WTC11 (cell line): Measurements from ENCODE around the gene ARSA. TPM values are rescaled to one million over a fixed set of nuclear protein-coding genes. Genes with fewer than 3 reads are reported as not detected.

ENCODE experiments used
- ATAC-seq: fragments of 200-7000 bp; cut with Tn5 transposase; 2 replicates; pipeline ENCODE4 v1.10.0; 2021; ENCODE audit warnings: mild to moderate bottlenecking, moderate library complexity
- CTCF ChIA-PET: fragments of 300-600 bp; sonication (Branson Sonifier 250); formaldehyde crosslinking; loops from one replicate; lab custom pipeline; 2021; ENCODE audit warnings: antibody characterized with exemption; lab: Charles Lee
- POLR2A ChIA-PET: fragments of 350-600 bp; sonication (Branson Sonifier 250); formaldehyde crosslinking; loops from one replicate; lab custom pipeline; 2021; ENCODE audit warnings: antibody characterized with exemption; lab: Charles Lee
- DNase-seq: peaks from one replicate; pipeline ENCODE4 v3.0.0; 2021; ENCODE audit warnings: low spot score
- H3K27ac Mint-ChIP-seq: 2 replicates; pipeline ENCODE4 v1.8.0; 2021; ENCODE audit warnings: mixed read lengths
- H3K27me3 Mint-ChIP-seq: 2 replicates; pipeline ENCODE4 v1.8.0; 2021; ENCODE audit warnings: low read depth, mild to moderate bottlenecking, moderate library complexity, mixed read lengths
- H3K36me3 Mint-ChIP-seq: 2 replicates; pipeline ENCODE4 v1.8.0; 2021; ENCODE audit warnings: mixed read lengths
- H3K4me1 Mint-ChIP-seq: 2 replicates; pipeline ENCODE4 v1.8.0; 2022; ENCODE audit warnings: mixed read lengths
- H3K4me3 Mint-ChIP-seq: 2 replicates; pipeline ENCODE4 v1.8.0; 2021; ENCODE audit warnings: mild to moderate bottlenecking, moderate library complexity, mixed read lengths
- H3K9me3 Mint-ChIP-seq: 2 replicates; pipeline ENCODE4 v1.8.0; 2021; ENCODE audit warnings: mixed read lengths
- AFF4 ChIP-seq: sonication (generic); formaldehyde crosslinking; IDR thresholded peaks from 2 replicates; pipeline ENCODE4 v1.8.1; 2023; ENCODE audit warnings: mild to moderate bottlenecking, missing genetic modification reagents, borderline replicate concordance
- ATF1 ChIP-seq: sonication (generic); formaldehyde crosslinking; IDR thresholded peaks from 2 replicates; pipeline ENCODE4 v1.8.1; 2023; ENCODE audit warnings: mild to moderate bottlenecking, moderate library complexity, missing genetic modification reagents
- CREM ChIP-seq: sonication (generic); formaldehyde crosslinking; IDR thresholded peaks from 2 replicates; pipeline ENCODE4 v1.8.1; 2022; ENCODE audit warnings: mild to moderate bottlenecking, missing genetic modification reagents, moderate library complexity
- ELF4 ChIP-seq: sonication (generic); formaldehyde crosslinking; IDR thresholded peaks from 2 replicates; pipeline ENCODE4 v1.8.1; 2022; ENCODE audit warnings: low read depth, mild to moderate bottlenecking, moderate library complexity, missing genetic modification reagents
- NFATC4 ChIP-seq: fragments of 250-450 bp; sonication (Bioruptor Pico); IDR thresholded peaks from 2 replicates; pipeline ENCODE4 v1.9.0; 2021; ENCODE audit warnings: mild to moderate bottlenecking
- NFYB ChIP-seq: sonication (generic); formaldehyde crosslinking; conservative IDR thresholded peaks from 2 replicates; pipeline ENCODE4 v1.8.0; 2022; ENCODE audit warnings: low read depth, missing genetic modification reagents
- RORB ChIP-seq: fragments of 250-450 bp; sonication (Bioruptor Pico); IDR thresholded peaks from 2 replicates; pipeline ENCODE4 v1.9.0; 2021; ENCODE audit warnings: mild to moderate bottlenecking
- SMAD4 ChIP-seq: sonication (generic); formaldehyde crosslinking; IDR thresholded peaks from 2 replicates; pipeline ENCODE4 v1.8.0; 2022; ENCODE audit warnings: mild to moderate bottlenecking, missing genetic modification reagents
- SOX15 ChIP-seq: fragments of 250-450 bp; sonication (Bioruptor Pico); IDR thresholded peaks from 2 replicates; pipeline ENCODE4 v1.9.0; 2021; ENCODE audit warnings: mild to moderate bottlenecking
- TCF7 ChIP-seq: sonication (generic); formaldehyde crosslinking; IDR thresholded peaks from 2 replicates; pipeline ENCODE4 v1.8.0; 2022; ENCODE audit warnings: mild to moderate bottlenecking, low read depth, missing genetic modification reagents, moderate library complexity
- ZBTB21 ChIP-seq: sonication (generic); formaldehyde crosslinking; IDR thresholded peaks from 2 replicates; pipeline ENCODE4 v1.8.1; 2023; ENCODE audit warnings: mild to moderate bottlenecking, missing genetic modification reagents, borderline replicate concordance
- ZNF232 ChIP-seq: sonication (generic); formaldehyde crosslinking; IDR thresholded peaks from 2 replicates; pipeline ENCODE4 v1.8.0; 2022; ENCODE audit warnings: mild to moderate bottlenecking, missing genetic modification reagents
- ZNF396 ChIP-seq: fragments of 250-450 bp; sonication (Bioruptor Pico); IDR thresholded peaks from 2 replicates; pipeline ENCODE4 v1.8.0; 2021; ENCODE audit warnings: mild to moderate bottlenecking, moderate library complexity, borderline replicate concordance
- ZNF532 ChIP-seq: fragments of 250-450 bp; sonication (Bioruptor Pico); IDR thresholded peaks from 2 replicates; pipeline ENCODE4 v1.9.0; 2021; ENCODE audit warnings: mild to moderate bottlenecking, borderline replicate concordance
- total RNA-seq: library from RNA; stranded (reverse); gene quantifications from 3 replicates; pipeline ENCODE4 v1.2.3, GENCODE V29; 2021
- TF ChIP-seq, protein P1 (sequence below): sonication (generic); formaldehyde crosslinking; IDR thresholded peaks from 2 replicates; pipeline ENCODE4 v1.8.0; 2023; ENCODE audit warnings: missing genetic modification reagents, mild to moderate bottlenecking, borderline replicate concordance
- TF ChIP-seq, protein P2 (sequence below): fragments of 250-450 bp; sonication (Bioruptor Pico); conservative IDR thresholded peaks from 2 replicates; pipeline ENCODE4 v1.9.0; 2021; ENCODE audit warnings: mild to moderate bottlenecking
- TF ChIP-seq, protein P3 (sequence below): fragments of 250-450 bp; sonication (Bioruptor Pico); IDR thresholded peaks from 2 replicates; pipeline ENCODE4 v2.1.2; 2022; ENCODE audit warnings: mild to moderate bottlenecking, moderate library complexity

ARSA gene
- total RNA-seq, 1 experiment from 2014 or later, result 18.8 TPM

GRCh38 chr22:50610041-50610451, 17.9 kb downstream of the ARSA start:
- TF ChIP-seq NFYB (CRISPR knock-in tag) (no peak), NFATC4 (CRISPR knock-in tag) (no peak), ZBTB21 (no peak), ZNF396 (CRISPR knock-in tag) (no peak), ZNF532 (CRISPR knock-in tag) (no peak), CREM (CRISPR knock-in tag) (no peak), ZNF232 (CRISPR knock-in tag) (no peak)
- TF ChIP-seq, protein P1, sequence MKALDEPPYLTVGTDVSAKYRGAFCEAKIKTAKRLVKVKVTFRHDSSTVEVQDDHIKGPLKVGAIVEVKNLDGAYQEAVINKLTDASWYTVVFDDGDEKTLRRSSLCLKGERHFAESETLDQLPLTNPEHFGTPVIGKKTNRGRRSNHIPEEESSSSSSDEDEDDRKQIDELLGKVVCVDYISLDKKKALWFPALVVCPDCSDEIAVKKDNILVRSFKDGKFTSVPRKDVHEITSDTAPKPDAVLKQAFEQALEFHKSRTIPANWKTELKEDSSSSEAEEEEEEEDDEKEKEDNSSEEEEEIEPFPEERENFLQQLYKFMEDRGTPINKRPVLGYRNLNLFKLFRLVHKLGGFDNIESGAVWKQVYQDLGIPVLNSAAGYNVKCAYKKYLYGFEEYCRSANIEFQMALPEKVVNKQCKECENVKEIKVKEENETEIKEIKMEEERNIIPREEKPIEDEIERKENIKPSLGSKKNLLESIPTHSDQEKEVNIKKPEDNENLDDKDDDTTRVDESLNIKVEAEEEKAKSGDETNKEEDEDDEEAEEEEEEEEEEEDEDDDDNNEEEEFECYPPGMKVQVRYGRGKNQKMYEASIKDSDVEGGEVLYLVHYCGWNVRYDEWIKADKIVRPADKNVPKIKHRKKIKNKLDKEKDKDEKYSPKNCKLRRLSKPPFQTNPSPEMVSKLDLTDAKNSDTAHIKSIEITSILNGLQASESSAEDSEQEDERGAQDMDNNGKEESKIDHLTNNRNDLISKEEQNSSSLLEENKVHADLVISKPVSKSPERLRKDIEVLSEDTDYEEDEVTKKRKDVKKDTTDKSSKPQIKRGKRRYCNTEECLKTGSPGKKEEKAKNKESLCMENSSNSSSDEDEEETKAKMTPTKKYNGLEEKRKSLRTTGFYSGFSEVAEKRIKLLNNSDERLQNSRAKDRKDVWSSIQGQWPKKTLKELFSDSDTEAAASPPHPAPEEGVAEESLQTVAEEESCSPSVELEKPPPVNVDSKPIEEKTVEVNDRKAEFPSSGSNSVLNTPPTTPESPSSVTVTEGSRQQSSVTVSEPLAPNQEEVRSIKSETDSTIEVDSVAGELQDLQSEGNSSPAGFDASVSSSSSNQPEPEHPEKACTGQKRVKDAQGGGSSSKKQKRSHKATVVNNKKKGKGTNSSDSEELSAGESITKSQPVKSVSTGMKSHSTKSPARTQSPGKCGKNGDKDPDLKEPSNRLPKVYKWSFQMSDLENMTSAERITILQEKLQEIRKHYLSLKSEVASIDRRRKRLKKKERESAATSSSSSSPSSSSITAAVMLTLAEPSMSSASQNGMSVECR (CRISPR knock-in tag), result no peak
- TF ChIP-seq, all 79 proteins: peak for 0
- no peaks in the 10 kb centered on the region for H3K9me3 Mint-ChIP-seq
- no peak for DNase-seq
- no peak for ATAC-seq
- no peak overlapping the region for H3K27ac Mint-ChIP-seq
- ChIA-PET CTCF (interaction anchor here (1.5 kb wide), 1 partner anchor 11 kb away, joined by 7 read pairs; no protein-coding TSS in a partner anchor), POLR2A (interaction anchor here (0.9 kb wide), 1 partner anchor 84 kb away, joined by 3 read pairs; no protein-coding TSS in a partner anchor)
- peaks cover 20% of the 10 kb centered on the region for H3K27me3 Mint-ChIP-seq
- H3K4me3 Mint-ChIP-seq, result no peak overlapping the region
- H3K4me1 Mint-ChIP-seq, result peaks cover 14% of the 10 kb centered on the region
- H3K36me3 Mint-ChIP-seq, result no peaks in the 10 kb centered on the region

DNA sequence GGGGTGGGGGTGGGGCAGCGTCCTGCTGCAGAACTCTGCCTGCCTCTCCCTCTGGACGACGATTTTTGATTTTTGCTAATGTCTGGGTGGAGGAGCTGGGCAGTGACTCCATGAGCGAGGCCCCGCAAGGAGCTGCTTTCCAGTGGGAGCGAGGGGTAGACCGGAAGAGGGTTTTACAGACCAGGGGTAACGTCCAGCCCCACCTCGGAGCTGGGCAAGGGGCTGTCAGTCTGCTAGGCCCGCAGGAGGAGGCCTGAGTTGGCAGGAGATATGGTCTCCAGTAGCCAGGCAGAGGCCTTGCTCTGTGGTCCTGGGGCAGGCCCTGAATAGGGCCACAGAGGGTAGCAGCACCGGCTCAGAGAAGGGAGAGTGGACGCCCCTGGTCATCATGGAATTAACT, 18.4 kb downstream of the ARSA start:
- H3K4me1 Mint-ChIP-seq, result peaks cover 14% of the 10 kb centered on the region
- H3K4me3 Mint-ChIP-seq, result no peak overlapping the region
- no peak overlapping the region for H3K27ac Mint-ChIP-seq
- H3K27me3 Mint-ChIP-seq, result peaks cover 20% of the 10 kb centered on the region
- POLR2A ChIA-PET, result interaction anchor here (0.9 kb wide), 1 partner anchor 84 kb away, joined by 3 read pairs; no protein-coding TSS in a partner anchor
- CTCF ChIA-PET, result interaction anchor here (1.5 kb wide), 1 partner anchor 11 kb away, joined by 7 read pairs; no protein-coding TSS in a partner anchor
- no peak for DNase-seq
- H3K36me3 Mint-ChIP-seq, result no peaks in the 10 kb centered on the region
- H3K9me3 Mint-ChIP-seq, result no peaks in the 10 kb centered on the region
- ATAC-seq, result no peak
- no peak for TF ChIP-seq ATF1 (CRISPR knock-in tag)
- TF ChIP-seq SOX15 (CRISPR knock-in tag), result no peak
- TF ChIP-seq SMAD4 (CRISPR knock-in tag), result no peak
- no peak for TF ChIP-seq TCF7 (CRISPR knock-in tag)
- TF ChIP-seq AFF4 (CRISPR knock-in tag), result no peak
- TF ChIP-seq, protein P2, sequence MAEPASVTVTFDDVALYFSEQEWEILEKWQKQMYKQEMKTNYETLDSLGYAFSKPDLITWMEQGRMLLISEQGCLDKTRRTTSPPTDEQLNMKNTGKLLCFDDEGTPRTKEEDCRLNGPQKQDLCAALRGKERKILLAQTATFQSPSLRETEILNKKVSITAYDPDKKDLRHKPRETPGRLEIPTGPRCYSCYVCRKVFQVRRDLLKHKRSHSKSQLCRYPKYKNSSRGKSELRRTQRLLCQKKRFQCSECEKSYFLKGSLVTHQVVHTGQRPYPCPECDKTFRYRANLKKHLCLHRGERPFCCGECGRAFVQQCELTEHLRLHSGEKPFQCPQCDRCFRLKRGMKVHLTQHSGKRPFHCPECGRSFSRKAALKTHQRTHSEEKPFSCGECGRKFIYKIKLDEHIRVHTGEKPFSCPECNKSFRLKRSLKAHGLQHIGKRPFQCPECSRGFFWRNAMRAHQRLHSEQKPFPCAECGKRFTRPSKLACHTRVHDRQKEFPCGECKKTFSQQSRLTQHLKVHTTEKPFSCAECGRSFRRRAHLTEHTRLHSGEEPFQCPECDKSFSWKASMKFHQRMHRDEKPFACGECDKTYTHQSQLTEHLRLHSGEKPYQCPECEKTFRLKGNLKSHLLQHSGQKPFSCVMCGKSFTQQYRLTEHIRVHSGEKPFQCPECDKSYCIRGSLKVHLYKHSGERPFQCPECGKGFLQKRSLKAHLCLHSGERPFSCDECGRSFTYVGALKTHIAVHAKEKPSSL (CRISPR knock-in tag), result no peak
- TF ChIP-seq, protein P3, sequence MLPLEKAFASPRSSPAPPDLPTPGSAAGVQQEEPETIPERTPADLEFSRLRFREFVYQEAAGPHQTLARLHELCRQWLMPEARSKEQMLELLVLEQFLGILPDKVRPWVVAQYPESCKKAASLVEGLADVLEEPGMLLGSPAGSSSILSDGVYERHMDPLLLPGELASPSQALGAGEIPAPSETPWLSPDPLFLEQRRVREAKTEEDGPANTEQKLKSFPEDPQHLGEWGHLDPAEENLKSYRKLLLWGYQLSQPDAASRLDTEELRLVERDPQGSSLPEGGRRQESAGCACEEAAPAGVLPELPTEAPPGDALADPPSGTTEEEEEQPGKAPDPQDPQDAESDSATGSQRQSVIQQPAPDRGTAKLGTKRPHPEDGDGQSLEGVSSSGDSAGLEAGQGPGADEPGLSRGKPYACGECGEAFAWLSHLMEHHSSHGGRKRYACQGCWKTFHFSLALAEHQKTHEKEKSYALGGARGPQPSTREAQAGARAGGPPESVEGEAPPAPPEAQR (CRISPR knock-in tag), result no peak
- TF ChIP-seq ELF4 (CRISPR knock-in tag), result no peak
- no peak for TF ChIP-seq RORB (CRISPR knock-in tag)
